HCT116 (cell line): ENCODE data around the gene IBA57. TPM values are rescaled to one million over a fixed set of nuclear protein-coding genes. Genes with fewer than 3 reads are reported as not detected.
"Not testable (repeated sequence)": the region's sequence is repeated elsewhere in the genome, so short reads cannot be mapped to it uniquely, and the experiment has no call there.

ENCODE experiments used
- ATAC-seq: fragments of 200-7000 bp; cut with Tn5 transposase; 2 replicates; pipeline ENCODE4 v1.9.1; 2020; ENCODE audit warnings: mild to moderate bottlenecking, moderate library complexity
- BruUV-seq: library from RNA; stranded (reverse); fragments of 400-500 nt; replicated peaks from 2 replicates; lab custom pipeline; 2021; lab: Mats Ljungman, UMichigan
- CTCF ChIA-PET: fragments of 300-600 bp; sonication (Branson Sonifier 250); formaldehyde crosslinking; loops from one replicate; lab custom pipeline; 2021; ENCODE audit warnings: antibody characterized with exemption; lab: Charles Lee
- POLR2A ChIA-PET: fragments of 300-600, 350-600 bp; sonication (Branson Sonifier 250); formaldehyde crosslinking; loops from one replicate; lab custom pipeline; 2021; ENCODE audit warnings: antibody characterized with exemption; lab: Charles Lee
- RAD21 ChIA-PET, 2 experiments: fragments of 300-600 bp; sonication (Branson Sonifier 250); formaldehyde crosslinking; loops; one replicate each; lab custom pipeline; 2023; ENCODE audit warnings: low total read pairs in 2 of 2; ENCODE audit not compliant: uncharacterized antibody in 2 of 2, unreplicated experiment in 2 of 2, low non-redundant PET in 1 of 2; lab: Charles Lee
- DNase-seq: peaks from one replicate; pipeline ENCODE4 v3.0.0-alpha.2; 2010; ENCODE audit warnings: low read depth, low spot score
- H2AFZ ChIP-seq: fragments of 200-600 bp; shearing (Covaris generic), sonication (generic); 2 replicates; pipeline ENCODE4 v1.6.1; 2017; ENCODE audit warnings: low read depth, mixed run types, mixed read lengths, antibody characterized with exemption, low read length; ENCODE audit not compliant: poor library complexity, severe bottlenecking
- H3K27ac ChIP-seq: 2 replicates; pipeline ENCODE4 v1.5.1; 2012; ENCODE audit warnings: low read depth, low read length
- H3K27me3 ChIP-seq: fragments of 200-600 bp; sonication (generic); 2 replicates; pipeline ENCODE4 v1.6.1; 2016; ENCODE audit warnings: mixed run types, low read length, mixed read lengths; ENCODE audit not compliant: insufficient read depth
- H3K36me3 ChIP-seq, 2 experiments: fragments of 200-500 bp in 1 of 2; fragments of 200-600 bp in 1 of 2; sonication (Bioruptor generic) in 1 of 2; sonication (generic) in 1 of 2; 2 replicates each; pipeline versions ENCODE4 v1.5.1 to v1.6.1; 2014 to 2016; ENCODE audit warnings: low read length in 2 of 2, inconsistent platforms in 1 of 2, mixed read lengths in 1 of 2, mixed run types in 1 of 2; ENCODE audit not compliant: insufficient read depth in 2 of 2, control insufficient read depth in 1 of 2
- H3K4me1 ChIP-seq, 2 experiments: fragments of 200-600 bp in 1 of 2; sonication (generic) in 1 of 2; 2 replicates each; pipeline versions ENCODE4 v1.5.1 to v1.6.1; 2012 to 2017; ENCODE audit warnings: low read length in 2 of 2, inconsistent platforms in 1 of 2, mild to moderate bottlenecking in 1 of 2, mixed read lengths in 1 of 2, mixed run types in 1 of 2, moderate library complexity in 1 of 2; ENCODE audit not compliant: insufficient read depth in 2 of 2, control insufficient read depth in 1 of 2
- H3K4me2 ChIP-seq: fragments of 200-600 bp; sonication (generic); 2 replicates; pipeline ENCODE4 v1.6.1; 2017; ENCODE audit warnings: mixed run types, low read length, mixed read lengths
- H3K4me3 ChIP-seq, 2 experiments: fragments of 200-600 bp in 1 of 2; sonication (generic) in 1 of 2; replicated peaks in 1 of 2; 2 replicates each; pipeline ENCODE4 v1.5.1; 2011 to 2016; ENCODE audit warnings: low read length in 2 of 2, control low read depth in 1 of 2, low read depth in 1 of 2, mild to moderate bottlenecking in 1 of 2, mixed read lengths in 1 of 2, mixed run types in 1 of 2
- H3K79me2 ChIP-seq: fragments of 200-600 bp; sonication (generic); 2 replicates; pipeline ENCODE4 v1.6.1; 2017; ENCODE audit warnings: mild to moderate bottlenecking, mixed run types, low read length, moderate library complexity, mixed read lengths; ENCODE audit not compliant: insufficient read depth
- H3K9ac ChIP-seq: fragments of 200-600 bp; sonication (generic); 2 replicates; pipeline ENCODE4 v1.6.1; 2016; ENCODE audit warnings: low read length, mixed read lengths
- H3K9me2 ChIP-seq: fragments of 200-600 bp; sonication (generic), shearing (Covaris generic); 2 replicates; pipeline ENCODE4 v1.6.1; 2017; ENCODE audit warnings: mixed run types, mild to moderate bottlenecking, moderate library complexity; ENCODE audit not compliant: insufficient read depth
- H3K9me3 ChIP-seq, 2 experiments: fragments of 200-500 bp in 1 of 2; fragments of 200-600 bp in 1 of 2; sonication (Bioruptor generic) in 1 of 2; sonication (generic) in 1 of 2; 2 replicates each; pipeline ENCODE4 v1.6.1; 2014 to 2017; ENCODE audit warnings: low read length in 2 of 2, mixed read lengths in 2 of 2, inconsistent platforms in 1 of 2, low read depth in 1 of 2, mild to moderate bottlenecking in 1 of 2, mixed run types in 1 of 2, moderate library complexity in 1 of 2; ENCODE audit not compliant: control insufficient read depth in 1 of 2, insufficient read depth in 1 of 2
- H4K20me1 ChIP-seq: fragments of 200-600 bp; sonication (generic), shearing (Covaris generic); 2 replicates; pipeline ENCODE4 v1.6.1; 2017; ENCODE audit warnings: mixed run types, mild to moderate bottlenecking, moderate library complexity; ENCODE audit not compliant: insufficient read depth
- CBX3 ChIP-seq: IDR thresholded peaks from 2 replicates; pipeline ENCODE4 v1.6.1; 2012; ENCODE audit warnings: low read depth
- JUND ChIP-seq: IDR thresholded peaks from 2 replicates; pipeline ENCODE4 v1.6.1; 2012
- POLR2A ChIP-seq: IDR thresholded peaks from 2 replicates; pipeline ENCODE4 v1.7.0; 2011; ENCODE audit warnings: borderline replicate concordance; ENCODE audit not compliant: insufficient read depth, insufficient read length; ENCODE audit errors: extremely low read depth
- POLR2AphosphoS5 ChIP-seq: IDR thresholded peaks from 2 replicates; pipeline ENCODE4 v1.6.1; 2011; ENCODE audit warnings: mild to moderate bottlenecking, low read depth, low read length, moderate library complexity
- RAD21 ChIP-seq: IDR thresholded peaks from 2 replicates; pipeline ENCODE4 v1.6.1; 2012; ENCODE audit warnings: low read depth, mild to moderate bottlenecking
- TCF7L2 ChIP-seq: IDR thresholded peaks from 2 replicates; pipeline ENCODE4 v1.7.0; 2011; ENCODE audit warnings: borderline replicate concordance, inconsistent platforms; ENCODE audit not compliant: insufficient read depth, insufficient read length; ENCODE audit errors: extremely low read depth
- YY1 ChIP-seq: IDR thresholded peaks from 2 replicates; pipeline ENCODE4 v1.6.1; 2011; ENCODE audit warnings: low read length, low read depth, moderate library complexity, mild to moderate bottlenecking; ENCODE audit not compliant: insufficient replicate concordance; ENCODE audit errors: extremely low read depth
- intact Hi-C: fragments of 100-400 bp; cut with micrococcal nuclease; formaldehyde crosslinking; loops from 2 replicates; pipeline ENCODE4 v1.10.0; 2022
- total RNA-seq: library from RNA; stranded (reverse); gene quantifications from one replicate; pipeline ENCODE4 v1.2.1, GENCODE V29; 2021; ENCODE audit not compliant: unreplicated experiment
- TF ChIP-seq, protein P1 (sequence below): IDR thresholded peaks from 2 replicates; pipeline ENCODE4 v1.6.1; 2012
- TF ChIP-seq, protein P2 (sequence below): IDR thresholded peaks from 2 replicates; pipeline ENCODE4 v1.6.1; 2012; ENCODE audit warnings: low read depth
- TF ChIP-seq, protein P3 (sequence below): IDR thresholded peaks from 2 replicates; pipeline ENCODE4 v1.6.1; 2012

Gene IBA57
- total RNA-seq, 1 experiment from 2014 or later = 11.6 TPM

DNA sequence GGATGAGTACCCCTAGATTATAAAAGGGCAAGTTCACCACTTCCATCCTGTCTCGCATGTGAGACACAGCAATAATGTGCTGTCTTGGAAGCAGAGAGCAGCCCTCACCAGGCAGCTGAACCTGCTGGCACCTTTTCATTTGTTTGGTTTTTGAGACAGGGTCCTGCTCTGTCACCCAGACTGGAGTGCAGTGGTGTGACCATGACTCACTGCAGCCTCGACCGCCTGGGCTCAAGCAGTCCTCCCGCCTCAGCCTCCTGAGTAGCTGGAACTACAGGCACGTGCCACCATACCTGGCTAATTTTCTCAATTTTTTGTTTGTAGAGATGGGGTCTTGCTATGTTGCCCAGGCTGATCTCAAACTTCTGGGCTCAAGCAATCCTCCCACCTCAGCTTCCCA lies 62.5 kb downstream of the IBA57 start:
- H3K4me2 ChIP-seq, ATAC-seq, H3K4me1 ChIP-seq, CTCF ChIA-PET, H2AFZ ChIP-seq, H3K36me3 ChIP-seq, H3K9ac ChIP-seq, H3K27me3 ChIP-seq, RAD21 ChIA-PET, H4K20me1 ChIP-seq, H3K79me2 ChIP-seq, H3K9me3 ChIP-seq, H3K4me3 ChIP-seq, H3K9me2 ChIP-seq, POLR2A ChIA-PET, intact Hi-C loops, DNase-seq, BruUV-seq, H3K27ac ChIP-seq: not testable (repeated sequence)

DNA sequence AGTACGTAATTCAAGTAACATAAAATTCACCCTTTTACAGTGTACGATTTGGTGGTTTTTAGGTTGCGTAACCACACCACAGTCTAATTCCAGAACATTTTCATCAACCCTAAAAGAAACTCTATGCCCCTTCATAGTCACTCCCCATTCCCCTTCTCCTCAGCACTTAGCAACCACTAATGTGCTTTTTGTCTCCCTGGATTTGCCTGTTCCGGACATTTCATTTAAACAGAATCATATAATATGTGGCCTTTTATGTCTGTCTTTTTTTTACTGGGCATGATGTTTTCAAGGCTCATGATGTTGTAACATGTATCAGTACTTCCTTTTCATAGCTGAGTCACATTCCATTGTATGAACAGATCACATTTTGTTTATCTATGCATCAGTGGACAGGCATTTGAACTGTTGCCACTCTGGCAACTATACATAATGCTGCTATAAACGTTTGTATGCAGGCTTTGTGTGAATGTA lies 63.0 kb downstream of the IBA57 start:
- Histone ChIP-seq H3K9ac (no peak overlapping the region), H3K9me3 (peaks cover 0 to 4% of the 10 kb centered on the region in 2 experiments; a peak in 1 of 4 replicates), H3K79me2 (no peaks in the 10 kb centered on the region), H3K27me3 (no peaks in the 10 kb centered on the region), H2AFZ (no peak overlapping the region), H3K4me3 (no peak overlapping the region), H4K20me1 (no peaks in the 10 kb centered on the region), H3K9me2 (no peaks in the 10 kb centered on the region), H3K4me2 (no peak overlapping the region), H3K36me3 (no peaks in the 10 kb centered on the region), H3K4me1 (peaks cover 0 to 5% of the 10 kb centered on the region in 2 experiments; a peak in 1 of 4 replicates), H3K27ac (no peak overlapping the region)
- ChIA-PET RAD21 (no interaction called here), CTCF (no interaction called here), POLR2A (no interaction called here)
- DNase-seq (no peak), ATAC-seq (no peak)
- intact Hi-C loops = no loop called here
- no TSS peak for BruUV-seq
- TF ChIP-seq, protein P1, sequence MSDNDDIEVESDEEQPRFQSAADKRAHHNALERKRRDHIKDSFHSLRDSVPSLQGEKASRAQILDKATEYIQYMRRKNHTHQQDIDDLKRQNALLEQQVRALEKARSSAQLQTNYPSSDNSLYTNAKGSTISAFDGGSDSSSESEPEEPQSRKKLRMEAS = no peak
- no peak for TF ChIP-seq CBX3
- no peak for TF ChIP-seq TCF7L2
- TF ChIP-seq JUND = no peak
- TF ChIP-seq RAD21 = no peak
- TF ChIP-seq, protein P2, sequence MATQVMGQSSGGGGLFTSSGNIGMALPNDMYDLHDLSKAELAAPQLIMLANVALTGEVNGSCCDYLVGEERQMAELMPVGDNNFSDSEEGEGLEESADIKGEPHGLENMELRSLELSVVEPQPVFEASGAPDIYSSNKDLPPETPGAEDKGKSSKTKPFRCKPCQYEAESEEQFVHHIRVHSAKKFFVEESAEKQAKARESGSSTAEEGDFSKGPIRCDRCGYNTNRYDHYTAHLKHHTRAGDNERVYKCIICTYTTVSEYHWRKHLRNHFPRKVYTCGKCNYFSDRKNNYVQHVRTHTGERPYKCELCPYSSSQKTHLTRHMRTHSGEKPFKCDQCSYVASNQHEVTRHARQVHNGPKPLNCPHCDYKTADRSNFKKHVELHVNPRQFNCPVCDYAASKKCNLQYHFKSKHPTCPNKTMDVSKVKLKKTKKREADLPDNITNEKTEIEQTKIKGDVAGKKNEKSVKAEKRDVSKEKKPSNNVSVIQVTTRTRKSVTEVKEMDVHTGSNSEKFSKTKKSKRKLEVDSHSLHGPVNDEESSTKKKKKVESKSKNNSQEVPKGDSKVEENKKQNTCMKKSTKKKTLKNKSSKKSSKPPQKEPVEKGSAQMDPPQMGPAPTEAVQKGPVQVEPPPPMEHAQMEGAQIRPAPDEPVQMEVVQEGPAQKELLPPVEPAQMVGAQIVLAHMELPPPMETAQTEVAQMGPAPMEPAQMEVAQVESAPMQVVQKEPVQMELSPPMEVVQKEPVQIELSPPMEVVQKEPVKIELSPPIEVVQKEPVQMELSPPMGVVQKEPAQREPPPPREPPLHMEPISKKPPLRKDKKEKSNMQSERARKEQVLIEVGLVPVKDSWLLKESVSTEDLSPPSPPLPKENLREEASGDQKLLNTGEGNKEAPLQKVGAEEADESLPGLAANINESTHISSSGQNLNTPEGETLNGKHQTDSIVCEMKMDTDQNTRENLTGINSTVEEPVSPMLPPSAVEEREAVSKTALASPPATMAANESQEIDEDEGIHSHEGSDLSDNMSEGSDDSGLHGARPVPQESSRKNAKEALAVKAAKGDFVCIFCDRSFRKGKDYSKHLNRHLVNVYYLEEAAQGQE = no peak
- TF ChIP-seq, protein P3, sequence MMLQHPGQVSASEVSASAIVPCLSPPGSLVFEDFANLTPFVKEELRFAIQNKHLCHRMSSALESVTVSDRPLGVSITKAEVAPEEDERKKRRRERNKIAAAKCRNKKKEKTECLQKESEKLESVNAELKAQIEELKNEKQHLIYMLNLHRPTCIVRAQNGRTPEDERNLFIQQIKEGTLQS = no peak
- TF ChIP-seq YY1 = no peak
- no peak for TF ChIP-seq POLR2A
- no peak for TF ChIP-seq POLR2AphosphoS5
- TF ChIP-seq, all 23 proteins: peak for 0
